Suprapubic skin (tissue), 4 donors: ENCODE data around the gene MNAT1. TPM values are rescaled to one million over a fixed set of nuclear protein-coding genes. Genes with fewer than 3 reads are reported as not detected.
"Not testable (repeated sequence)": the region's sequence is repeated elsewhere in the genome, so short reads cannot be mapped to it uniquely, and the experiment has no call there.

Experiments
- DNase-seq, 2 donors: peaks; one replicate each; pipeline ENCODE4 v3.0.0-alpha.2; 2019; ENCODE audit warnings: low spot score in 2 of 2
- H3K27ac ChIP-seq: fragments of 200-600 bp; sonication (generic); one replicate; pipeline ENCODE4 v1.5.1; 2019
- H3K27me3 ChIP-seq: fragments of 200-600 bp; sonication (generic); one replicate; pipeline ENCODE4 v1.5.1; 2019
- H3K36me3 ChIP-seq: fragments of 200-600 bp; sonication (generic); one replicate; pipeline ENCODE4 v1.5.1; 2019
- H3K4me1 ChIP-seq: fragments of 200-600 bp; sonication (generic); one replicate; pipeline ENCODE4 v1.5.1; 2019
- H3K4me3 ChIP-seq: fragments of 200-600 bp; sonication (generic); one replicate; pipeline ENCODE4 v1.5.1; 2019; ENCODE audit warnings: mild to moderate bottlenecking
- H3K9me3 ChIP-seq: fragments of 200-600 bp; sonication (generic); one replicate; pipeline ENCODE4 v1.5.1; 2019
- EP300 ChIP-seq: sonication (generic); formaldehyde crosslinking; IDR thresholded peaks from one replicate; pipeline ENCODE4 v1.6.1; 2017; ENCODE audit warnings: antibody characterized with exemption
- POLR2A ChIP-seq, 2 donors: fragments of 450-650 bp; IDR thresholded peaks; one replicate each; pipeline ENCODE4 v1.6.1; 2017; ENCODE audit warnings: antibody characterized with exemption in 2 of 2, mild to moderate bottlenecking in 2 of 2, moderate library complexity in 2 of 2
- POLR2AphosphoS5 ChIP-seq, 3 donors: sonication (generic); formaldehyde crosslinking; IDR thresholded peaks; one replicate each; pipeline ENCODE4 v1.6.1; 2017; ENCODE audit warnings: antibody characterized with exemption in 3 of 3
- WGBS: methylation state at CpG from one replicate; pipeline ENCODE4 v1.1.5; 2018; 5-methylcytosine and 5-hydroxymethylcytosine counted together
- total RNA-seq, 4 donors: library from RNA; depleted of rRNA; stranded (reverse); fragments of >200 nt; gene quantifications; one replicate each; pipeline ENCODE4 v1.1.0, GENCODE V29; 2016
- TF ChIP-seq, protein P1 (sequence below), 2 donors: fragments of 200-600 bp in 1 of 2; fragments of 450-650 bp in 1 of 2; sonication (generic) in 1 of 2; IDR thresholded peaks; one replicate each; pipeline ENCODE4 v1.5.1; 2016 to 2019; ENCODE audit warnings: antibody characterized with exemption in 2 of 2, mild to moderate bottlenecking in 1 of 2, moderate library complexity in 1 of 2

Gene MNAT1
- total RNA-seq, 4 donors from 2014 or later = 13.1 to 38.8 (median 22.0) TPM

GRCh38 chr14:60773558-60773957 lies 39.0 kb downstream of the MNAT1 start:
- Histone ChIP-seq H3K27me3 (no peaks in the 10 kb centered on the region), H3K36me3 (no peaks in the 10 kb centered on the region), H3K4me3 (no peak overlapping the region), H3K9me3 (no peaks in the 10 kb centered on the region), H3K4me1 (peaks cover 5% of the 10 kb centered on the region), H3K27ac (no peak overlapping the region)
- TF ChIP-seq, protein P1, sequence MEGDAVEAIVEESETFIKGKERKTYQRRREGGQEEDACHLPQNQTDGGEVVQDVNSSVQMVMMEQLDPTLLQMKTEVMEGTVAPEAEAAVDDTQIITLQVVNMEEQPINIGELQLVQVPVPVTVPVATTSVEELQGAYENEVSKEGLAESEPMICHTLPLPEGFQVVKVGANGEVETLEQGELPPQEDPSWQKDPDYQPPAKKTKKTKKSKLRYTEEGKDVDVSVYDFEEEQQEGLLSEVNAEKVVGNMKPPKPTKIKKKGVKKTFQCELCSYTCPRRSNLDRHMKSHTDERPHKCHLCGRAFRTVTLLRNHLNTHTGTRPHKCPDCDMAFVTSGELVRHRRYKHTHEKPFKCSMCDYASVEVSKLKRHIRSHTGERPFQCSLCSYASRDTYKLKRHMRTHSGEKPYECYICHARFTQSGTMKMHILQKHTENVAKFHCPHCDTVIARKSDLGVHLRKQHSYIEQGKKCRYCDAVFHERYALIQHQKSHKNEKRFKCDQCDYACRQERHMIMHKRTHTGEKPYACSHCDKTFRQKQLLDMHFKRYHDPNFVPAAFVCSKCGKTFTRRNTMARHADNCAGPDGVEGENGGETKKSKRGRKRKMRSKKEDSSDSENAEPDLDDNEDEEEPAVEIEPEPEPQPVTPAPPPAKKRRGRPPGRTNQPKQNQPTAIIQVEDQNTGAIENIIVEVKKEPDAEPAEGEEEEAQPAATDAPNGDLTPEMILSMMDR (IDR thresholded peaks at IDR 0.05) = no peak
- TF ChIP-seq EP300 = no peak
- TF ChIP-seq POLR2A (IDR thresholded peaks at IDR 0.05) = no peak
- no peak for TF ChIP-seq POLR2AphosphoS5 (IDR thresholded peaks at IDR 0.05)
- DNase-seq = no peak

DNA sequence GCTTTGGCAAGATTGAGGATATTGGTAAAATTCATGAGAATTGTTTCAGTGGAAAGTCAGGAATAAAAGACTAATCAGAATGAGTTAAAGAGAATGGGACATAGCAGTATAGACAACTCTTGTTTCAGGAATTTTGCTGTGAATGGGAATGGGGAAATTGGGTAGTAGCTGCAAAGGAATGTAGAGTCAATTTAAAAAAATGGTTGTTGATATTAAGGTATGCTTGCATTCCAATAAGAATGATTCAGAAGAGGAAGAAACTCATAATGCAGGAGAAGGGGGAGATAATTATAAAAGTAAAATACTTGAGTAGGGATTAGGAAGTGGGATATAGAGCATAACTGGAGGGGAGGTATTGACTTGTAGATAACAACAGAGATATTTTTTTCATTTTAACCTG lies 40.7 kb downstream of the MNAT1 start:
- H3K27me3 ChIP-seq = no peaks in the 10 kb centered on the region
- no peak overlapping the region for H3K27ac ChIP-seq
- TF ChIP-seq POLR2AphosphoS5 (IDR thresholded peaks at IDR 0.05) = no peak
- no peak for TF ChIP-seq EP300
- TF ChIP-seq, protein P1 (IDR thresholded peaks at IDR 0.05) = no peak
- TF ChIP-seq POLR2A (IDR thresholded peaks at IDR 0.05) = no peak
- no peak overlapping the region for H3K4me3 ChIP-seq
- peaks cover 5% of the 10 kb centered on the region for H3K4me1 ChIP-seq
- H3K9me3 ChIP-seq = no peaks in the 10 kb centered on the region
- DNase-seq = no peak
- H3K36me3 ChIP-seq = no peaks in the 10 kb centered on the region

- TF ChIP-seq POLR2AphosphoS5 (IDR thresholded peaks at IDR 0.05) (no peak), POLR2A (IDR thresholded peaks at IDR 0.05) (no peak), EP300 (no peak)
- TF ChIP-seq, protein P1 (IDR thresholded peaks at IDR 0.05) = no peak
- Histone ChIP-seq H3K27ac (no peak overlapping the region), H3K36me3 (no peaks in the 10 kb centered on the region), H3K4me3 (no peak overlapping the region), H3K9me3 (no peaks in the 10 kb centered on the region), H3K4me1 (peaks cover 5% of the 10 kb centered on the region), H3K27me3 (no peaks in the 10 kb centered on the region)
- DNase-seq = no peak
Observed at GRCh38 chr14:60777856-60778578, 43.5 kb downstream of the MNAT1 start.

DNA sequence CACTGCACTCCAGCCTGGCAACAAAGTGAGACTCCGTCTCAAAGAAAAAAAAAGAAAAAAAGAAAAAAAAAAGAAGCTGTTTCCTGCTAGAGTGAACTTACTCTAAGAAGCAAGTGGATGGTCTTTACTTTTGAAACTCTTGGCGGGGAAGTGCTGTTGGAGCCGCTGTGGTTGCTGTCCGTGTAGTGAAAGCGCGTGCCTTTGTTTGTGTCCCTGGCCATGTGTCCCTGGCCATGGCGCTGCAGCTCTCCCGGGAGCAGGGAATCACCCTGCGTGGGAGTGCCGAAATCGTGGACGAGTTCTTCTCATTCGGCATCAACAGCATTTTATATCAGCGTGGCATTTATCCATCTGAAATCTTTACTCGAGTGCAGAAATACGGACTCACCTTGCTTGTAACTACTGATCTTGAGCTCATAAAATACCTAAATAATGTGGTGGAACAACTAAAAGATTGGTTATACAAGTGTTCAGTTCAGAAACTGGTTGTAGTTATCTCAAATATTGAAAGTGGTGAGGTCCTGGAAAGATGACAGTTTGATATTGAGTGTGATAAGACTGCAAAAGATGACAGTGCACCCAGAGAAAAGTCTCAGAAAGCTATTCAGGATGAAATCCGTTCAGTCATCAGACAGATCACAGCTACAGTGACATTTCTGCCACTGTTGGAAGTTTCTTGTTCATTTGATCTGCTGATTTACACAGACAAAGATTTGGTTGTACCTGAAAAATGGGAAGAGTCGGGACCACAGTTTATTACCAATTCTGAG lies 45.4 kb downstream of the MNAT1 start:
- 93% methylated on average over 18 of the region's 18 CpGs for WGBS

DNA sequence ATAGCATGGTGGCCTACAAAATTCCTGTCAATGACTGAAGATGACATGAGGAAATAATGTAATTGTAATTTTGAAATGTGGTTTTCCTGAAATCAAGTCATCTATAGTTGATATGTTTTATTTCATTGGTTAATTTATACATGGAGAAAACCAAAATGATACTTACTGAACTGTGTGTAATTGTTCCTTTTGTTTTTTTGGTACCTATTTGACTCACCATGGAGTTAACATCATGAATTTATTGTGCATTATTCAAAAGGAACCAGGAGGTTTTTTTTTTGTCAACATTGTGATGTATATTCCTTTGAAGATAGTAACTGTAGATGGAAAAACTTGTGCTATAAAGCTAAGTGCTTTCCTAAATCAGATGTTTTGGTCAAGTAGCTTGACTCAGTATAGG lies 46.0 kb downstream of the MNAT1 start:
- H3K4me1 ChIP-seq, H3K4me3 ChIP-seq, H3K9me3 ChIP-seq, H3K27ac ChIP-seq, H3K36me3 ChIP-seq, H3K27me3 ChIP-seq, DNase-seq: not testable (repeated sequence)

More for the DNA sequence above, 45.4 kb downstream of the MNAT1 start:
- H3K9me3 ChIP-seq, DNase-seq, H3K27me3 ChIP-seq, H3K4me3 ChIP-seq, H3K36me3 ChIP-seq, H3K4me1 ChIP-seq, H3K27ac ChIP-seq: not testable (repeated sequence)

GRCh38 chr14:60786905-60787304 lies 52.3 kb downstream of the MNAT1 start:
- Histone ChIP-seq H3K9me3 (no peaks in the 10 kb centered on the region), H3K4me1 (no peaks in the 10 kb centered on the region), H3K4me3 (no peak overlapping the region), H3K27me3 (no peaks in the 10 kb centered on the region), H3K27ac (no peak overlapping the region), H3K36me3 (peaks cover 3% of the 10 kb centered on the region)
- 93% methylated on average over 3 of the region's 3 CpGs for WGBS
- no peak for DNase-seq
- no peak for TF ChIP-seq POLR2A (IDR thresholded peaks at IDR 0.05)
- no peak for TF ChIP-seq POLR2AphosphoS5 (IDR thresholded peaks at IDR 0.05)
- no peak for TF ChIP-seq EP300
- TF ChIP-seq, protein P1 (IDR thresholded peaks at IDR 0.05) = no peak
